ENCODE measurements around the gene RUFY4.

- TF ChIP-seq ZNF251 (CRISPR knock-in tag; IDR thresholded peaks at IDR 0.05) (no peak), HNF4G (IDR thresholded peaks at IDR 0.05; ENCODE audit: borderline replicate concordance, low read depth, low read length) (no peak), HNF4G (CRISPR knock-in tag; IDR thresholded peaks at IDR 0.05; ENCODE audit: borderline replicate concordance, low read depth) (no peak), BRD4 (CRISPR knock-in tag; IDR thresholded peaks at IDR 0.05) (no peak), CAMTA2 (CRISPR knock-in tag; IDR thresholded peaks at IDR 0.05; ENCODE audit: borderline replicate concordance) (no peak), ZNF121 (CRISPR knock-in tag; IDR thresholded peaks at IDR 0.05) (no peak), ATF3 (CRISPR knock-in tag; IDR thresholded peaks at IDR 0.05) (no peak), CTCF (CRISPR knock-in tag; IDR thresholded peaks at IDR 0.05) (no peak), HIC2 (CRISPR knock-in tag; IDR thresholded peaks at IDR 0.05; ENCODE audit: low read depth) (no peak)
These were observed 8.9 kb upstream of the RUFY4 start for GRCh38 chr2:218060118-218060517.
